ENCODE measurements around the gene USP24.

GRCh38 chr1:55064861-55065263 lies 150.3 kb downstream of the USP24 start:
- TF ChIP-seq POLR2AphosphoS5 (IDR thresholded peaks at IDR 0.05), result no peak
- TF ChIP-seq EP300 (IDR thresholded peaks at IDR 0.05), result peak; percentile 27
